ENCODE results near the gene FEM1B.

DNA sequence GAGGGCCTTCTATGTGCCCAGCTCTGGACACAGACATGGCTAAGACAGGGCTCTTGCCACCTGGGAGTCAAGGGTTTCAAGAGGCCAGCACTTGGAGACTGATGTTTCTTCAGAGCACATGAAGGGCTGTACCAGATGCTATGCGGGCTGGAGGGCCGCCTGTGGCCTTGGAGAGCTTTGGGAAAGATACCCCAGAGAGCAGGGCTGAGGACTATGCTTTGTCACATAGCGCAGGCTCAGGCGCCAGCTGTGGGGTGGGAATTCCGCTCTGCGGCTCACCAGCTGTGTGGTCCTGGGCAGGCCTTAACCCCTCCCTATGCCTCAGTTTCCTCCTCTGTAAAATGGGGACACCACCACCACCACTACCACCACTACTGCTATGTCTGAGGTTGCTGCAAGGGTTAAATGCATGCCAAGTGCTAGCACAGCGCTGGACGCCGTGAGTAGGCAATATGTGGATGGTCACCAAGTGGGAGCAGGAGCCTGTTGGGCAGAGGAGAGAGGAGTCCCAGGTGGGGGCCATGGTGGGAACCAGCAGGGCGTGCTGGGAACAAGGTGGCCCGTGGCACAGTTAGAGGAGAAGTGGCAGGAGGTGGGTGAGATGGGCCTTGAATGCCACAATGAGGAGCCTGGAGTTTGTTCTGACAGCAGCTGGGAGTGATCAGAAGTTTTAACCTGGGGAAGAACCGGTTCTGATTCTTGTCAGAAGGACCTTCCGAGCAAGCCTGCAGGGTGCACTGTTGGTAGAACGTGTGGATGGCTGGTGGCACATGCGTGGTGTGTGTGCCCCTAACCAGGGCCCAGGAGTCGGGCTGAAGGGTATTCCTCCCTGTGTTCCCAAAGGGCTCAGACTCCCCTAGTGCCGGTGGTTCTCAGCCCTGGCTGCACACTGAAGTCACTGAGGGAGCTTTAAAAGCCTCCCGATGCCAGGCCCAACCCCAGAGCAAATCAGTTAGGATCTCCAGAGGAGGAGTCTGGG lies 41.7 kb downstream of the FEM1B start:
- TF ChIP-seq, protein P1, sequence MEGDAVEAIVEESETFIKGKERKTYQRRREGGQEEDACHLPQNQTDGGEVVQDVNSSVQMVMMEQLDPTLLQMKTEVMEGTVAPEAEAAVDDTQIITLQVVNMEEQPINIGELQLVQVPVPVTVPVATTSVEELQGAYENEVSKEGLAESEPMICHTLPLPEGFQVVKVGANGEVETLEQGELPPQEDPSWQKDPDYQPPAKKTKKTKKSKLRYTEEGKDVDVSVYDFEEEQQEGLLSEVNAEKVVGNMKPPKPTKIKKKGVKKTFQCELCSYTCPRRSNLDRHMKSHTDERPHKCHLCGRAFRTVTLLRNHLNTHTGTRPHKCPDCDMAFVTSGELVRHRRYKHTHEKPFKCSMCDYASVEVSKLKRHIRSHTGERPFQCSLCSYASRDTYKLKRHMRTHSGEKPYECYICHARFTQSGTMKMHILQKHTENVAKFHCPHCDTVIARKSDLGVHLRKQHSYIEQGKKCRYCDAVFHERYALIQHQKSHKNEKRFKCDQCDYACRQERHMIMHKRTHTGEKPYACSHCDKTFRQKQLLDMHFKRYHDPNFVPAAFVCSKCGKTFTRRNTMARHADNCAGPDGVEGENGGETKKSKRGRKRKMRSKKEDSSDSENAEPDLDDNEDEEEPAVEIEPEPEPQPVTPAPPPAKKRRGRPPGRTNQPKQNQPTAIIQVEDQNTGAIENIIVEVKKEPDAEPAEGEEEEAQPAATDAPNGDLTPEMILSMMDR (IDR thresholded peaks at IDR 0.05; ENCODE audit: extremely low read depth in 1 of 2, insufficient read depth in 1 of 2, low read depth in 1 of 2, low read length in 2 of 2): no peak
- TF ChIP-seq POLR2AphosphoS5 (IDR thresholded peaks at IDR 0.05; ENCODE audit: insufficient read depth, low read depth, low read length): no peak
- TF ChIP-seq JUN (IDR thresholded peaks at IDR 0.05; ENCODE audit: borderline replicate concordance, insufficient read depth, insufficient read length, low read depth): no peak
- no peak for TF ChIP-seq MYC (IDR thresholded peaks at IDR 0.05; ENCODE audit: low read depth, low read length)
- TF ChIP-seq, protein P2, sequence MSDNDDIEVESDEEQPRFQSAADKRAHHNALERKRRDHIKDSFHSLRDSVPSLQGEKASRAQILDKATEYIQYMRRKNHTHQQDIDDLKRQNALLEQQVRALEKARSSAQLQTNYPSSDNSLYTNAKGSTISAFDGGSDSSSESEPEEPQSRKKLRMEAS (IDR thresholded peaks at IDR 0.05; ENCODE audit: insufficient read depth, insufficient read length): no peak
- no peak for TF ChIP-seq POLR2A (IDR thresholded peaks at IDR 0.05; ENCODE audit: low read depth, low read length)
- no peak for TF ChIP-seq EZH2 (IDR thresholded peaks at IDR 0.05; ENCODE audit: borderline replicate concordance, low read depth, low read length, severe bottlenecking)
- TF ChIP-seq GATA2 (IDR thresholded peaks at IDR 0.05; ENCODE audit: insufficient read depth, insufficient read length, low read depth, low read length): no peak
